ENCODE measurements around the gene ITIH1.
A peak's percentile ranks its signal among the peaks of the same experiment; 100 is the strongest.
"Not testable (repeated sequence)": the region's sequence is repeated elsewhere in the genome, so short reads cannot be mapped to it uniquely, and the experiment has no call there.

ITIH1 gene

DNA sequence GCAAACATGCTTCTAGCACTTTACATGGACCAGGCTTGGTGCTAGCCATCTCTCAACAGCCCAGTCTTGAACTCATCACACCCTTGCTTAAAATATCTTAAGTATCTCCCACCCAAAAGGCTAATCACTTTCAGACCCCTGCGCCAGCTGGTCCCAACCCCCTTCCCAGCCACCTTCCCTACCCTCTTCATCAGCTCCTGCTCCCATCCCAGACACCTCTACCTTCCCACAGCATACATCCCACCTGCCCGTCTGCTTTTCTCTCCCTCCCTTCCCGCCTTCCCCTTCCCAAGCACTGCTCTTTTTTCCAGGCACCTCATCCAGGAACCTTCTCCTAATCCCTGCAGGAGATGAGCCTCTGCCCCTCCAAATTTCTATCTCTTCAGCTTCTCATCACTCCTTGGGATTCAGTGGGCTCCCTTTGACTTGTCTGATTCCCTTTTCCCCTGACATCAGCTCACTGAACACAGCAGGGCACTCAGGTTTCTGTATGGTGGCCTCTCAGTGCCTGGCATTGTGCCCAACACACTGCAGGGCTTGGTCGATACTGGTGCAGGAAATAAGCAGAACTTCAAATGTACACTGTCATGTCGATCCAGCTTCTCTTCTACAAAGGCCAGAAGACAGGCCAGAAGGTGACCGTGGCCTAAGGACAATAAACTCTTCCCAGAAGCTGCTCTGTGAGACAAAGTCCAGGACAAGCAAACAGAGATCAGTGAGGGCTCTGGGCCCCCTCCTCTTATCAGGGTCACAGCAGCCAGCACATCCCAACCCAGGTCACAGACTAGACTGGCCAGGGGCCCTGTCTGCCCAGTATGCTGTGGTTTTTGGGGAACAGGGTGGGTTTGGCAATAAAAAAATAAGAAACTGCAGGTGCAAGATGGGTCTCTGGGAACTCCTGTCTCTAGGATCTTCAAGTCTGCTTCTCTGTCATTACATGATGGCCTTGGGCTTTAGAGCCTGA lies 2.2 kb upstream of the ITIH1 start:
- no peak overlapping the region for H3K18ac ChIP-seq (ENCODE audit: low read length)
- H2BK120ac ChIP-seq (ENCODE audit: low read depth, low read length): no peak overlapping the region
- peak overlapping the region; percentile 8 for H2AFZ ChIP-seq (ENCODE audit: low read length)
- H3K9ac ChIP-seq (ENCODE audit: low read depth, low read length, poor library complexity): no peak overlapping the region
- no peak overlapping the region for H3K4me3 ChIP-seq (ENCODE audit: low read length in 2 of 2)
- no peak overlapping the region for H2BK12ac ChIP-seq (ENCODE audit: low read length)
- H3K79me1 ChIP-seq (ENCODE audit: low read depth, low read length): no peaks in the 10 kb centered on the region
- H3K9me3 ChIP-seq (replicated peaks in 1 of 2; ENCODE audit: control insufficient read depth in 2 of 2, insufficient read depth in 1 of 2, low read depth in 1 of 2, low read length in 2 of 2): no peaks in the 10 kb centered on the region
- H3K27me3 ChIP-seq (ENCODE audit: control insufficient read depth in 3 of 3, insufficient read depth in 3 of 3, low read depth in 1 of 3, low read length in 3 of 3): peaks cover 0 to 26% (median 0%) of the 10 kb centered on the region in 3 experiments
- no peak overlapping the region for H2BK15ac ChIP-seq (ENCODE audit: low read length)
- H3K14ac ChIP-seq (ENCODE audit: low read length): no peak overlapping the region
- H4K8ac ChIP-seq (ENCODE audit: low read depth, low read length): no peak overlapping the region
- H4K91ac ChIP-seq (ENCODE audit: low read depth, low read length, poor library complexity): no peak overlapping the region
- no peak overlapping the region for H3K23ac ChIP-seq (ENCODE audit: low read depth, low read length, poor library complexity)
- no peak overlapping the region for H2AK5ac ChIP-seq (ENCODE audit: low read depth, low read length)
- H3K4me2 ChIP-seq (ENCODE audit: insufficient read depth, low read length, poor library complexity, severe bottlenecking): no peak overlapping the region
- no CpG with 5 or more reads among the region's 6 CpGs for WGBS, 2 donors (ENCODE audit: extremely low coverage in 2 of 2, insufficient read length in 2 of 2, insufficient replicate concordance in 1 of 2)
- no peak overlapping the region for H2BK5ac ChIP-seq (ENCODE audit: low read length)
- no peaks in the 10 kb centered on the region for H3K4me1 ChIP-seq (ENCODE audit: control insufficient read depth in 2 of 2, insufficient read depth in 1 of 2, low read depth in 1 of 2, low read length in 2 of 2)
- H3K27ac ChIP-seq (replicated peaks; ENCODE audit: low read length): no peak overlapping the region
- no peak for DNase-seq (ENCODE audit: low spot score)
- no peaks in the 10 kb centered on the region for H3K36me3 ChIP-seq (replicated peaks in 1 of 2; ENCODE audit: control insufficient read depth in 2 of 2, insufficient read depth in 2 of 2, low read length in 2 of 2)
- no peak overlapping the region for H3K4ac ChIP-seq (ENCODE audit: low read length)

DNA sequence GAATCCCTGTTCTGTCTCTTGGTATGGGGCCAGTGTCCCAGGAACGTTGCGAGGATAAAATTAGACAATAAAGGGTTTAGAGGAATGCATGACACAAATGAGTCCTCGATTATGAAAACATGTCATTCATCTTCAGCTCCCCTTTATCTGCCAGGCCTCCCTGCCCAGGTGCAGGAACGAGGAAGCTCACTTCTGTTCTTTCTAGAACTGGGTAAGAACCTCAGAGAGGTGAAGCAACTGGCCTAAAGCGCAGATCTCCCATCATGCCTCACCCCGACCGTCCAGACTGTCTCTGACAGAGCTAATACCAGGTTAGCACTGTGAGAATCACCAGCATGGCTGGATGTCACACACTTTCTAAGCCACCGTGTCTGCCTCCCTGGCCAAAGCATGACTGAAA lies 1.5 kb upstream of the ITIH1 start:
- Histone ChIP-seq H3K27ac (replicated peaks; ENCODE audit: low read length) (no peak overlapping the region), H2AFZ (ENCODE audit: low read length) (peak overlapping the region; percentile 38), H3K4me3 (ENCODE audit: low read length in 2 of 2) (no peak overlapping the region), H3K9me3 (replicated peaks in 1 of 2; ENCODE audit: control insufficient read depth in 2 of 2, insufficient read depth in 1 of 2, low read depth in 1 of 2, low read length in 2 of 2) (no peaks in the 10 kb centered on the region), H2BK5ac (ENCODE audit: low read length) (no peak overlapping the region), H2BK120ac (ENCODE audit: low read depth, low read length) (no peak overlapping the region), H3K9ac (ENCODE audit: low read depth, low read length, poor library complexity) (peak overlapping the region; percentile 18), H3K4ac (ENCODE audit: low read length) (no peak overlapping the region), H4K8ac (ENCODE audit: low read depth, low read length) (no peak overlapping the region), H2BK15ac (ENCODE audit: low read length) (no peak overlapping the region), H2AK5ac (ENCODE audit: low read depth, low read length) (no peak overlapping the region), H3K18ac (ENCODE audit: low read length) (no peak overlapping the region), H4K91ac (ENCODE audit: low read depth, low read length, poor library complexity) (no peak overlapping the region), H3K36me3 (replicated peaks in 1 of 2; ENCODE audit: control insufficient read depth in 2 of 2, insufficient read depth in 2 of 2, low read length in 2 of 2) (no peaks in the 10 kb centered on the region), H3K4me2 (ENCODE audit: insufficient read depth, low read length, poor library complexity, severe bottlenecking) (no peak overlapping the region), H3K14ac (ENCODE audit: low read length) (no peak overlapping the region), H3K4me1 (ENCODE audit: control insufficient read depth in 2 of 2, insufficient read depth in 1 of 2, low read depth in 1 of 2, low read length in 2 of 2) (no peaks in the 10 kb centered on the region), H3K23ac (ENCODE audit: low read depth, low read length, poor library complexity) (no peak overlapping the region), H3K27me3 (ENCODE audit: control insufficient read depth in 3 of 3, insufficient read depth in 3 of 3, low read depth in 1 of 3, low read length in 3 of 3) (peaks cover 0 to 26% (median 0%) of the 10 kb centered on the region in 3 experiments), H3K79me1 (ENCODE audit: low read depth, low read length) (no peaks in the 10 kb centered on the region), H2BK12ac (ENCODE audit: low read length) (no peak overlapping the region)
- DNase-seq (ENCODE audit: low spot score): no peak
- WGBS, 2 donors (ENCODE audit: extremely low coverage in 2 of 2, insufficient read length in 2 of 2, insufficient replicate concordance in 1 of 2): no CpG with 5 or more reads among the region's 8 CpGs

DNA sequence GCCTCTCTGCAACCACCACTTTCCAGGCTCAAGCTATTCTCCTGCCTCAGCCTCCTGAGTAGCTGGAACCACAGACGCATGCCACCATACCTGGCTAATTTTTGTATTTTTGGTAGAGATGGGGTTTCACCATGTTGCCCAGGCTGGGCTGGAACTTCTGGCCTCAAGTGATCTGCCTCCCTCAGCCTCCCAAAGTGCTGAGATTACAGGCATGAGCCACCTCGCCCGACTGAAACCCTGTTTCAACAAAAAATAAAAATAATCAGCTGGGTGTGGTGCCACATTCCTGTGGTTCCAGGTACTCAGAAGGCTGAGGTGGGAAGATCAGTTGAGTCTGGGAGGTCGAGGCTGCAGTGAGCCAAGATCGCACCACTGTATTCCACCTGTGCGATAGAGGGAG lies 913 bp upstream of the ITIH1 start:
- not testable (repeated sequence) for H3K4me2 ChIP-seq (ENCODE audit: insufficient read depth, low read length, poor library complexity, severe bottlenecking); H3K4me3 ChIP-seq (ENCODE audit: low read length in 2 of 2); H3K4ac ChIP-seq (ENCODE audit: low read length); H3K36me3 ChIP-seq (replicated peaks in 1 of 2; ENCODE audit: control insufficient read depth in 2 of 2, insufficient read depth in 2 of 2, low read length in 2 of 2); H2AK5ac ChIP-seq (ENCODE audit: low read depth, low read length); H2BK5ac ChIP-seq (ENCODE audit: low read length); H3K27ac ChIP-seq (replicated peaks; ENCODE audit: low read length); DNase-seq (ENCODE audit: low spot score); H4K91ac ChIP-seq (ENCODE audit: low read depth, low read length, poor library complexity); H3K14ac ChIP-seq (ENCODE audit: low read length); H2BK120ac ChIP-seq (ENCODE audit: low read depth, low read length); H2BK12ac ChIP-seq (ENCODE audit: low read length); H2BK15ac ChIP-seq (ENCODE audit: low read length); H3K79me1 ChIP-seq (ENCODE audit: low read depth, low read length); H4K8ac ChIP-seq (ENCODE audit: low read depth, low read length); H3K4me1 ChIP-seq (ENCODE audit: control insufficient read depth in 2 of 2, insufficient read depth in 1 of 2, low read depth in 1 of 2, low read length in 2 of 2); H3K18ac ChIP-seq (ENCODE audit: low read length); H3K9me3 ChIP-seq (replicated peaks in 1 of 2; ENCODE audit: control insufficient read depth in 2 of 2, insufficient read depth in 1 of 2, low read depth in 1 of 2, low read length in 2 of 2); H3K9ac ChIP-seq (ENCODE audit: low read depth, low read length, poor library complexity); H3K23ac ChIP-seq (ENCODE audit: low read depth, low read length, poor library complexity)
- WGBS, 2 donors (ENCODE audit: extremely low coverage in 2 of 2, insufficient read length in 2 of 2, insufficient replicate concordance in 1 of 2): no CpG with 5 or more reads among the region's 6 CpGs
- H3K27me3 ChIP-seq (ENCODE audit: control insufficient read depth in 3 of 3, insufficient read depth in 3 of 3, low read depth in 1 of 3, low read length in 3 of 3): peaks cover 0 to 26% (median 0%) of the 10 kb centered on the region in 3 experiments
- H2AFZ ChIP-seq (ENCODE audit: low read length): peak overlapping the region; percentile 38

DNA sequence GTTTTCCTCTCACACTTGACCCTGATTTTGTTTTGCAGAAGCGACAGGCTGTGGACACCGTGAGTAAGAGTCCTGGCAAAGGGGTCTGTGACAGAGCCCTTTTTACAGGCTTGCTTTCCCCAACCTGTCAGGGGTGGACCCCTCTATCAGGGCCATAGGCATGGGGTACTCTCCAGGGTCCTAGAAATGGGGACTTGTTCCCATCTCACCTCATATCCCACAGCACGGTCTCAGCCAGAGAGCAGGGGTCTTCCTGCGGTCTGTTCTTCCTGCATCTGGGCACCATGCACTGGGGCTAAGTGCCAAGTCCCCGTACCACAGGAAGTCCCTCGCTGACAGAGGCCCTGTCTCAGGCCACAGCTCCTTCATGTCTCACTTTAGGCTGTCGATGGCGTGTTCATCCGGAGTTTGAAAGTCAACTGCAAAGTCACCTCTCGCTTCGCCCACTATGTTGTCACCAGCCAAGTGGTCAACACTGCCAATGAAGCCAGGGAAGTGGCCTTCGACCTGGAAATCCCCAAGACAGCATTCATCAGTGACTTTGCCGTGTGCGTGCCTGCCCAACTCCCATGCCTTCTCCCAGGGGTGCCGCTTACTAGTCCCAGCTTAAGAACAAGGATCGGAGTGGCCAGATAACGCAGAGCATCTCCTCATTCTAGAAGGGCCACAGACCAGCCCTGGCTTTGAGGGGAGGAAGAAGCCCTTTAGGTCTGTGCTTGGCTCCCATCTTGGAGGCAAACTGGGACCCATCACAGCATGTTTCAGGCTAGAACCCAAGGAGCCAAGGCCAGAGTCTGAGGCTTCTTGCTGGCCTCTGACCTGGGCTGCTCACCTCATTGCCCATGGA lies 783 bp downstream of the ITIH1 start:
- Histone ChIP-seq H2BK5ac (ENCODE audit: low read length) (peak overlapping the region; percentile 31), H3K27ac (replicated peaks; ENCODE audit: low read length) (no peak overlapping the region), H2AK5ac (ENCODE audit: low read depth, low read length) (no peak overlapping the region), H3K36me3 (replicated peaks in 1 of 2; ENCODE audit: control insufficient read depth in 2 of 2, insufficient read depth in 2 of 2, low read length in 2 of 2) (no peaks in the 10 kb centered on the region), H3K4me1 (ENCODE audit: control insufficient read depth in 2 of 2, insufficient read depth in 1 of 2, low read depth in 1 of 2, low read length in 2 of 2) (no peaks in the 10 kb centered on the region), H4K91ac (ENCODE audit: low read depth, low read length, poor library complexity) (no peak overlapping the region), H2BK120ac (ENCODE audit: low read depth, low read length) (no peak overlapping the region), H3K14ac (ENCODE audit: low read length) (no peak overlapping the region), H3K79me1 (ENCODE audit: low read depth, low read length) (no peaks in the 10 kb centered on the region), H3K18ac (ENCODE audit: low read length) (no peak overlapping the region), H2BK15ac (ENCODE audit: low read length) (no peak overlapping the region), H3K4me3 (ENCODE audit: low read length in 2 of 2) (peak overlapping the region in 1 of 2 donors; percentile 3), H2AFZ (ENCODE audit: low read length) (no peak overlapping the region), H3K23ac (ENCODE audit: low read depth, low read length, poor library complexity) (no peak overlapping the region), H4K8ac (ENCODE audit: low read depth, low read length) (no peak overlapping the region), H2BK12ac (ENCODE audit: low read length) (no peak overlapping the region), H3K27me3 (ENCODE audit: control insufficient read depth in 3 of 3, insufficient read depth in 3 of 3, low read depth in 1 of 3, low read length in 3 of 3) (peaks cover 0 to 33% (median 0%) of the 10 kb centered on the region in 3 experiments), H3K4me2 (ENCODE audit: insufficient read depth, low read length, poor library complexity, severe bottlenecking) (no peak overlapping the region), H3K9me3 (replicated peaks in 1 of 2; ENCODE audit: control insufficient read depth in 2 of 2, insufficient read depth in 1 of 2, low read depth in 1 of 2, low read length in 2 of 2) (no peaks in the 10 kb centered on the region), H3K9ac (ENCODE audit: low read depth, low read length, poor library complexity) (no peak overlapping the region), H3K4ac (ENCODE audit: low read length) (no peak overlapping the region)
- no peak for DNase-seq (ENCODE audit: low spot score)
- WGBS, 2 donors (ENCODE audit: extremely low coverage in 2 of 2, insufficient read length in 2 of 2, insufficient replicate concordance in 1 of 2): no CpG with 5 or more reads among the region's 17 CpGs
